NCI-H2107 treated with DMSO at 0.1 percent for 48 hours (cell line): Measurements from ENCODE around the gene S1PR5.
A peak's percentile ranks its signal among the peaks of the same experiment; 100 is the strongest.

Experiments
- DNase-seq: peaks from one replicate; lab custom pipeline; 2025; ENCODE audit not compliant: unreplicated experiment; lab: John Stamatoyannopoulos, UW

S1PR5 gene

GRCh38 chr19:10473192-10473591 is 44.1 kb downstream of the S1PR5 start:
- DNase-seq: no peak

- DNase-seq: peak; percentile 9
These were observed 45.3 kb downstream of the S1PR5 start for GRCh38 chr19:10471909-10472308.

- DNase-seq: no peak
These were observed 49.1 kb downstream of the S1PR5 start for GRCh38 chr19:10468133-10468532.

- no peak for DNase-seq
These were observed 50.0 kb downstream of the S1PR5 start for GRCh38 chr19:10467104-10467706.

GRCh38 chr19:10464456-10464855 is 52.8 kb downstream of the S1PR5 start:
- DNase-seq: no peak
